ENCODE results near the gene KCNH1. TPM values are rescaled to one million over a fixed set of nuclear protein-coding genes. Genes with fewer than 3 reads are reported as not detected.

The KCNH1 gene
- total and polyA plus RNA-seq, 2 experiments from 2014 or later, result 0.28 TPM; not detected in 1

GRCh38 chr1:210775289-210775688 lies 358.7 kb downstream of the KCNH1 start:
- Histone ChIP-seq H3K36me3 (ENCODE audit: insufficient read depth) (no peaks in the 10 kb centered on the region), H3K4me3 (no peak overlapping the region), H3K9me2 (ENCODE audit: insufficient read depth) (no peaks in the 10 kb centered on the region), H3F3A (replicated peaks; ENCODE audit: low read depth) (no peaks in the 10 kb centered on the region), H3K27me3 (ENCODE audit: insufficient read depth) (no peaks in the 10 kb centered on the region), H3K4me2 (no peak overlapping the region), H3K4me1 (ENCODE audit: insufficient read depth) (no peaks in the 10 kb centered on the region), H4K20me1 (replicated peaks; ENCODE audit: insufficient read depth) (no peaks in the 10 kb centered on the region), H2AFZ (no peak overlapping the region; the same call in 1 of the 2 replicates), H3K79me2 (replicated peaks; ENCODE audit: insufficient read depth) (no peaks in the 10 kb centered on the region), H3K27ac (ENCODE audit: low read depth) (no peak overlapping the region)
- H3K4me3 Mint-ChIP-seq, result no peak overlapping the region
- H3K9me3 Mint-ChIP-seq, result no peaks in the 10 kb centered on the region
- no peak for TF ChIP-seq POLR2AphosphoS5 (IDR thresholded peaks at IDR 0.05; ENCODE audit: low read depth)
- TF ChIP-seq, protein P1, sequence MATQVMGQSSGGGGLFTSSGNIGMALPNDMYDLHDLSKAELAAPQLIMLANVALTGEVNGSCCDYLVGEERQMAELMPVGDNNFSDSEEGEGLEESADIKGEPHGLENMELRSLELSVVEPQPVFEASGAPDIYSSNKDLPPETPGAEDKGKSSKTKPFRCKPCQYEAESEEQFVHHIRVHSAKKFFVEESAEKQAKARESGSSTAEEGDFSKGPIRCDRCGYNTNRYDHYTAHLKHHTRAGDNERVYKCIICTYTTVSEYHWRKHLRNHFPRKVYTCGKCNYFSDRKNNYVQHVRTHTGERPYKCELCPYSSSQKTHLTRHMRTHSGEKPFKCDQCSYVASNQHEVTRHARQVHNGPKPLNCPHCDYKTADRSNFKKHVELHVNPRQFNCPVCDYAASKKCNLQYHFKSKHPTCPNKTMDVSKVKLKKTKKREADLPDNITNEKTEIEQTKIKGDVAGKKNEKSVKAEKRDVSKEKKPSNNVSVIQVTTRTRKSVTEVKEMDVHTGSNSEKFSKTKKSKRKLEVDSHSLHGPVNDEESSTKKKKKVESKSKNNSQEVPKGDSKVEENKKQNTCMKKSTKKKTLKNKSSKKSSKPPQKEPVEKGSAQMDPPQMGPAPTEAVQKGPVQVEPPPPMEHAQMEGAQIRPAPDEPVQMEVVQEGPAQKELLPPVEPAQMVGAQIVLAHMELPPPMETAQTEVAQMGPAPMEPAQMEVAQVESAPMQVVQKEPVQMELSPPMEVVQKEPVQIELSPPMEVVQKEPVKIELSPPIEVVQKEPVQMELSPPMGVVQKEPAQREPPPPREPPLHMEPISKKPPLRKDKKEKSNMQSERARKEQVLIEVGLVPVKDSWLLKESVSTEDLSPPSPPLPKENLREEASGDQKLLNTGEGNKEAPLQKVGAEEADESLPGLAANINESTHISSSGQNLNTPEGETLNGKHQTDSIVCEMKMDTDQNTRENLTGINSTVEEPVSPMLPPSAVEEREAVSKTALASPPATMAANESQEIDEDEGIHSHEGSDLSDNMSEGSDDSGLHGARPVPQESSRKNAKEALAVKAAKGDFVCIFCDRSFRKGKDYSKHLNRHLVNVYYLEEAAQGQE (IDR thresholded peaks at IDR 0.05; ENCODE audit: unreplicated experiment), result no peak
- no peak for TF ChIP-seq ZNF331 (CRISPR knock-in tag; IDR thresholded peaks at IDR 0.05; ENCODE audit: low read depth)
- TF ChIP-seq ZNF114 (CRISPR knock-in tag; IDR thresholded peaks at IDR 0.05), result no peak
- no peak for TF ChIP-seq STAT1 (IDR thresholded peaks at IDR 0.05; ENCODE audit: unreplicated experiment)
- no peak for TF ChIP-seq CREB1 (CRISPR knock-in tag; IDR thresholded peaks at IDR 0.05; ENCODE audit: low read depth)
- TF ChIP-seq CTCF (conservative IDR thresholded peaks at IDR 0.05; ENCODE audit: low read depth in 2 of 2), result no peak
- TF ChIP-seq EZH2phosphoT487 (IDR thresholded peaks at IDR 0.05; ENCODE audit: unreplicated experiment), result no peak
- TF ChIP-seq EZH2 (IDR thresholded peaks at IDR 0.05; ENCODE audit: low read depth, unreplicated experiment), result no peak
- no peak for TF ChIP-seq ETS1 (IDR thresholded peaks at IDR 0.05)
- TF ChIP-seq NANOG (IDR thresholded peaks at IDR 0.05; ENCODE audit: borderline replicate concordance), result no peak
- no peak for TF ChIP-seq JUNB (IDR thresholded peaks at IDR 0.05; ENCODE audit: unreplicated experiment)
- TF ChIP-seq, protein P2, sequence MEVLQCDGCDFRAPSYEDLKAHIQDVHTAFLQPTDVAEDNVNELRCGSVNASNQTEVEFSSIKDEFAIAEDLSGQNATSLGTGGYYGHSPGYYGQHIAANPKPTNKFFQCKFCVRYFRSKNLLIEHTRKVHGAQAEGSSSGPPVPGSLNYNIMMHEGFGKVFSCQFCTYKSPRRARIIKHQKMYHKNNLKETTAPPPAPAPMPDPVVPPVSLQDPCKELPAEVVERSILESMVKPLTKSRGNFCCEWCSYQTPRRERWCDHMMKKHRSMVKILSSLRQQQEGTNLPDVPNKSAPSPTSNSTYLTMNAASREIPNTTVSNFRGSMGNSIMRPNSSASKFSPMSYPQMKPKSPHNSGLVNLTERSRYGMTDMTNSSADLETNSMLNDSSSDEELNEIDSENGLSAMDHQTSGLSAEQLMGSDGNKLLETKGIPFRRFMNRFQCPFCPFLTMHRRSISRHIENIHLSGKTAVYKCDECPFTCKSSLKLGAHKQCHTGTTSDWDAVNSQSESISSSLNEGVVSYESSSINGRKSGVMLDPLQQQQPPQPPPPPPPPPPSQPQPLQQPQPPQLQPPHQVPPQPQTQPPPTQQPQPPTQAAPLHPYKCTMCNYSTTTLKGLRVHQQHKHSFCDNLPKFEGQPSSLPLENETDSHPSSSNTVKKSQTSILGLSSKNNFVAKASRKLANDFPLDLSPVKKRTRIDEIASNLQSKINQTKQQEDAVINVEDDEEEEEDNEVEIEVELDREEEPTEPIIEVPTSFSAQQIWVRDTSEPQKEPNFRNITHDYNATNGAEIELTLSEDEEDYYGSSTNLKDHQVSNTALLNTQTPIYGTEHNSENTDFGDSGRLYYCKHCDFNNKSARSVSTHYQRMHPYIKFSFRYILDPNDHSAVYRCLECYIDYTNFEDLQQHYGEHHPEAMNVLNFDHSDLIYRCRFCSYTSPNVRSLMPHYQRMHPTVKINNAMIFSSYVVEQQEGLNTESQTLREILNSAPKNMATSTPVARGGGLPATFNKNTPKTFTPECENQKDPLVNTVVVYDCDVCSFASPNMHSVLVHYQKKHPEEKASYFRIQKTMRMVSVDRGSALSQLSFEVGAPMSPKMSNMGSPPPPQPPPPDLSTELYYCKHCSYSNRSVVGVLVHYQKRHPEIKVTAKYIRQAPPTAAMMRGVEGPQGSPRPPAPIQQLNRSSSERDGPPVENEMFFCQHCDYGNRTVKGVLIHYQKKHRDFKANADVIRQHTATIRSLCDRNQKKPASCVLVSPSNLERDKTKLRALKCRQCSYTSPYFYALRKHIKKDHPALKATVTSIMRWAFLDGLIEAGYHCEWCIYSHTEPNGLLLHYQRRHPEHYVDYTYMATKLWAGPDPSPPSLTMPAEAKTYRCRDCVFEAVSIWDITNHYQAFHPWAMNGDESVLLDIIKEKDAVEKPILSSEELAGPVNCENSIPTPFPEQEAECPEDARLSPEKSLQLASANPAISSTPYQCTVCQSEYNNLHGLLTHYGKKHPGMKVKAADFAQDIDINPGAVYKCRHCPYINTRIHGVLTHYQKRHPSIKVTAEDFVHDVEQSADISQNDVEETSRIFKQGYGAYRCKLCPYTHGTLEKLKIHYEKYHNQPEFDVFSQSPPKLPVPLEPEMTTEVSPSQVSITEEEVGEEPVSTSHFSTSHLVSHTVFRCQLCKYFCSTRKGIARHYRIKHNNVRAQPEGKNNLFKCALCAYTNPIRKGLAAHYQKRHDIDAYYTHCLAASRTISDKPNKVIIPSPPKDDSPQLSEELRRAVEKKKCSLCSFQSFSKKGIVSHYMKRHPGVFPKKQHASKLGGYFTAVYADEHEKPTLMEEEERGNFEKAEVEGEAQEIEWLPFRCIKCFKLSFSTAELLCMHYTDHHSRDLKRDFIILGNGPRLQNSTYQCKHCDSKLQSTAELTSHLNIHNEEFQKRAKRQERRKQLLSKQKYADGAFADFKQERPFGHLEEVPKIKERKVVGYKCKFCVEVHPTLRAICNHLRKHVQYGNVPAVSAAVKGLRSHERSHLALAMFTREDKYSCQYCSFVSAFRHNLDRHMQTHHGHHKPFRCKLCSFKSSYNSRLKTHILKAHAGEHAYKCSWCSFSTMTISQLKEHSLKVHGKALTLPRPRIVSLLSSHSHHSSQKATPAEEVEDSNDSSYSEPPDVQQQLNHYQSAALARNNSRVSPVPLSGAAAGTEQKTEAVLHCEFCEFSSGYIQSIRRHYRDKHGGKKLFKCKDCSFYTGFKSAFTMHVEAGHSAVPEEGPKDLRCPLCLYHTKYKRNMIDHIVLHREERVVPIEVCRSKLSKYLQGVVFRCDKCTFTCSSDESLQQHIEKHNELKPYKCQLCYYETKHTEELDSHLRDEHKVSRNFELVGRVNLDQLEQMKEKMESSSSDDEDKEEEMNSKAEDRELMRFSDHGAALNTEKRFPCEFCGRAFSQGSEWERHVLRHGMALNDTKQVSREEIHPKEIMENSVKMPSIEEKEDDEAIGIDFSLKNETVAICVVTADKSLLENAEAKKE (CRISPR knock-in tag; IDR thresholded peaks at IDR 0.05), result no peak
- DNase-seq (ENCODE audit: low spot score), result no peak
- peaks cover 8% of the 10 kb centered on the region for H3K4me1 Mint-ChIP-seq
- no peak for ATAC-seq
- H3K36me3 Mint-ChIP-seq (ENCODE audit: low read depth), result no peaks in the 10 kb centered on the region
- no peak overlapping the region for H3K27ac Mint-ChIP-seq
- no peaks in the 10 kb centered on the region for H3K27me3 Mint-ChIP-seq (ENCODE audit: insufficient read depth, low read depth, poor library complexity)

All from GM23338 (cell line).